Measurements from ENCODE around the gene SSTR3. TPM values are rescaled to one million over a fixed set of nuclear protein-coding genes. Genes with fewer than 3 reads are reported as not detected.

SSTR3 gene
- total RNA-seq, 1 experiment from 2014 or later, result 0.08 TPM

- Histone ChIP-seq H3K4me3 (ENCODE audit: low read depth in 2 of 2, low read length in 2 of 2) (no peak overlapping the region), H3K27me3 (ENCODE audit: control insufficient read depth, insufficient read depth, low read length) (no peaks in the 10 kb centered on the region), H3K36me3 (ENCODE audit: control insufficient read depth, insufficient read depth, low read length) (no peaks in the 10 kb centered on the region), H3K4me1 (ENCODE audit: control insufficient read depth, insufficient read depth, low read length) (peaks cover 16% of the 10 kb centered on the region), H3K9me3 (ENCODE audit: control insufficient read depth, insufficient read depth, low read depth, low read length) (no peaks in the 10 kb centered on the region), H3K27ac (ENCODE audit: low read length) (no peak overlapping the region)
- in situ Hi-C loops (cut with HindIII; ENCODE audit: low pct_unique_long_range_greater_than_20kb, low sequenced_read_pairs) (no loop called here), intact Hi-C loops (cut with micrococcal nuclease; ENCODE audit: unreplicated experiment) (no loop called here)
- POLR2A ChIA-PET, result no interaction called here
- no peak for ATAC-seq
- CTCF ChIA-PET, result no interaction called here
- TF ChIP-seq CTCF (IDR thresholded peaks at IDR 0.05), result no peak
- TF ChIP-seq REST (IDR thresholded peaks at IDR 0.05; ENCODE audit: insufficient read depth in 1 of 2, low read depth in 2 of 2, low read length in 1 of 2), result no peak
- TF ChIP-seq SIN3A (IDR thresholded peaks at IDR 0.05; ENCODE audit: borderline replicate concordance, insufficient read depth, low read depth, low read length), result no peak
- no peak for DNase-seq (ENCODE audit: low read depth, low spot score)
- no TSS peak for BruUV-seq (replicated peaks)
Measured at GRCh38 chr22:37164505-37164887, 47.8 kb downstream of the SSTR3 start.

- intact Hi-C loops (cut with micrococcal nuclease; ENCODE audit: unreplicated experiment), result no loop called here
- TF ChIP-seq POLR2AphosphoS5 (IDR thresholded peaks at IDR 0.05; ENCODE audit: low read depth, low read length), result no peak
- TF ChIP-seq REST (IDR thresholded peaks at IDR 0.05; ENCODE audit: insufficient read depth in 1 of 2, low read depth in 2 of 2, low read length in 1 of 2), result no peak
- no peak for TF ChIP-seq CTCF (IDR thresholded peaks at IDR 0.05)
- no peak for TF ChIP-seq SIN3A (IDR thresholded peaks at IDR 0.05; ENCODE audit: borderline replicate concordance, insufficient read depth, low read depth, low read length)
- no peak for TF ChIP-seq TCF7L2 (IDR thresholded peaks at IDR 0.05; ENCODE audit: low read depth, low read length)
- H3K27me3 ChIP-seq (ENCODE audit: control insufficient read depth, insufficient read depth, low read length), result no peaks in the 10 kb centered on the region
- ChIA-PET CTCF (no interaction called here), POLR2A (no interaction called here)
- in situ Hi-C loops (cut with HindIII; ENCODE audit: low pct_unique_long_range_greater_than_20kb, low sequenced_read_pairs), result no loop called here
- ATAC-seq, result no peak
- H3K4me1 ChIP-seq (ENCODE audit: control insufficient read depth, insufficient read depth, low read length), result peaks cover 16% of the 10 kb centered on the region
- BruUV-seq (replicated peaks), result no TSS peak
- H3K36me3 ChIP-seq (ENCODE audit: control insufficient read depth, insufficient read depth, low read length), result no peaks in the 10 kb centered on the region
- no peak for DNase-seq (ENCODE audit: low read depth, low spot score)
- no peak overlapping the region for H3K27ac ChIP-seq (ENCODE audit: low read length)
- no peak overlapping the region for H3K4me3 ChIP-seq (ENCODE audit: low read depth in 2 of 2, low read length in 2 of 2)
- no peaks in the 10 kb centered on the region for H3K9me3 ChIP-seq (ENCODE audit: control insufficient read depth, insufficient read depth, low read depth, low read length)
Measured at GRCh38 chr22:37163575-37164504, 48.4 kb downstream of the SSTR3 start.

Data from Panc1 (cell line).